GM21390 (cell line): ENCODE measurements around the gene ABCD1.
"Not testable (repeated sequence)": the region's sequence is repeated elsewhere in the genome, so short reads cannot be mapped to it uniquely, and the experiment has no call there.

Experiments used
- ATAC-seq: cut with Tn5 transposase; IDR thresholded peaks from one replicate; pipeline ENCODE4 v1.9.1; 2021; ENCODE audit not compliant: unreplicated experiment

The ABCD1 gene

DNA sequence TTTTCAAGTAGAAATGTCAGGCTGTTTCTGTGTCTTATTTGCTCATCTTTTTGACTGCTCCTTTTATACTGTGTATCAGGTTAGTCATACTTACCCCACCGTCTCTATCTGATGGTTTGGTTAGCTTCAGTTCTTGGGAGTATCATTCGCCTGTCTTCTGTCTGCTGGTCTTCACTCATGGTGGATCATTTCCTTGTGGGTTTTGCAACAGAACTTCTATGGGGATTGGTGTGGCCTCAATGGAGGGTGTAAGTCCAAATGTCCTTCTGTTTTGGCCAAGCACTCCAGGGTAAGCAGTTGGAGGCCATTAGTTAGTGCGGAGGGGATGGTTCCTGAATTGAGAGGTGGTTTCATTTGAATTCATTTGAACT is 7.2 kb downstream of the ABCD1 start:
- no peak for ATAC-seq

DNA sequence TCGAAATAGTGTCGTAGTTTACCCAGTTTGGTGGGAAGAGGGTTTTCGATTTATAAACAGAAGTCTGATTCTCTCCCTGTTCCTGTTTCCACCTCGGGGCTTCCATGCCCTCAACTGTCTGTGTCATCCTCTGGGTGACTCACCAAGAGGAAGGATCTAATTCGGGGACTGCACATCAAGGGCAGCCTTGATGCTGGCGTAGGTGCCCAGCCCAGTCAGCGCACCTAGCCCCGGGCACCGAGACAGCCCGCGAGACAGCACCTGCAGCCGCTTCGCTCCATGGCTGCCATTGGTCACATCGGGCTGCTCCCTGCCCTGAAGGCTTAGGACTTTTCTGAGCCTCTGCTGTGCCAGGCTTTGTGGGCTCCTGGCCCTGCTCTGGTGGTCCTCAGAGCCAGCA is 7.7 kb downstream of the ABCD1 start:
- no peak for ATAC-seq

DNA sequence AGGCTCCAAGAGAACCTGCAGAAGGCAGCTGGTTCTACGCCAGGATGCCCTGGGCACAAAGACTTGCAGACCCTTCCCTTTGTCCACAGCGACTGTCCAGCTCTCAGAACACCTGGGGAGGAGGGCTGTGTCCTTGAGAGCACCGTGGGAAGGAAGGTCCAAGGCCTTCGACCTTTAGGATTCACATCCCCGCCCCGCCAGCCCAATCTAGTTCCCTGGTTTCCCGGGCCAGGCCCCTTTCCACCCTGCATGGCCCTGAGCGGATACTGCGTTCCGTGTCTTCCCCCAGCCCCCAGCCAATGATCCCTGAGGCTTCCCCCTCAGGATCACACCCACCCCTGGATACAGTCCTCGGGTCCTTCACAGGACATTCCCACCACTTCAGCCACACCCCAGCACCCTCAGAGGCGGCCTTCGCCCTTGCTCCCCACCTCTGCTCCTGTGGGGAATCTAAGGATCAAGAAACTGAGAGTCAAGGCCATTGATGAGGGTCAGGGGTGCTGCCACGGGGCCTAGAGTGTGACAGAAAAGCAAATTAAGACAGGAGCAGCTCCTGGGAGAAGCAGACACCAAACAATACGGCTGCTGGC is 9.1 kb downstream of the ABCD1 start:
- ATAC-seq: no peak

DNA sequence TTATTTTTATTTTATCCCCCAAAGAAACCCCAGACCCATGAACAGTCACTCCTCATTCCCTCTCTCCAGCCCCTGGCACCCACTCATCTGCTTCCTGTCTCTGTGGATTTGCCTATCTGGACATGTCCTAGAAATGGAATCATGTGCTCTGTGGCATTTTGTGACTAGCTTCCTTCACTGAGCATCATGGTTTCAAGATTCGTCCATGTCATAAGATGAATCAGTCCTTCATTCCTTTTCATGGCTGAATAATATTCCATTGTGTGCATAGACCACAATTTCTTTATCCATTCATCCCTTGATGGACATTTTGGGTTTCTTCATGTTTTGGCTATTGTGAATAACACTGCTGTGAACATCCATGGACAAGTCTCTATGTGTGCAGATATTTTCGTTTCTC is 10.2 kb downstream of the ABCD1 start:
- ATAC-seq: no peak

DNA sequence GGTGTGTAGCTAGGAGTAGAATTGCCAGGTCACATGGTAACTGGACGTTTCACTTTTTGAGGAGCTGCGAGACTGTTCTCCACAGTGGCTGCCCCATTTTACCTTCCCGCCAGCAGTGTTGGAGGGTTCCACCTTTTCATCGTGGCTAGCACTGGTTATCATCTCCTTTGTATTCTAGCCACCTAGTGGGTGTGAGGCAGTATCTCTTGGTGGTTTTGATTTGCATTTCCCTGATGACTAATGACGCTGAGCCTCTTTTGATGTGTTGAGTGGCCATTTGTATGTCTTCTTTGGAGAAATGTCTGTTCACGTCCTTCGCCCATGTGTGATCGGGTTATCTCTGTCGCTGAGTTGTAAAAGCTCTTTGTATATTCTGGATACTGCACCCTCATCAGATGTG is 10.6 kb downstream of the ABCD1 start:
- ATAC-seq: no peak

DNA sequence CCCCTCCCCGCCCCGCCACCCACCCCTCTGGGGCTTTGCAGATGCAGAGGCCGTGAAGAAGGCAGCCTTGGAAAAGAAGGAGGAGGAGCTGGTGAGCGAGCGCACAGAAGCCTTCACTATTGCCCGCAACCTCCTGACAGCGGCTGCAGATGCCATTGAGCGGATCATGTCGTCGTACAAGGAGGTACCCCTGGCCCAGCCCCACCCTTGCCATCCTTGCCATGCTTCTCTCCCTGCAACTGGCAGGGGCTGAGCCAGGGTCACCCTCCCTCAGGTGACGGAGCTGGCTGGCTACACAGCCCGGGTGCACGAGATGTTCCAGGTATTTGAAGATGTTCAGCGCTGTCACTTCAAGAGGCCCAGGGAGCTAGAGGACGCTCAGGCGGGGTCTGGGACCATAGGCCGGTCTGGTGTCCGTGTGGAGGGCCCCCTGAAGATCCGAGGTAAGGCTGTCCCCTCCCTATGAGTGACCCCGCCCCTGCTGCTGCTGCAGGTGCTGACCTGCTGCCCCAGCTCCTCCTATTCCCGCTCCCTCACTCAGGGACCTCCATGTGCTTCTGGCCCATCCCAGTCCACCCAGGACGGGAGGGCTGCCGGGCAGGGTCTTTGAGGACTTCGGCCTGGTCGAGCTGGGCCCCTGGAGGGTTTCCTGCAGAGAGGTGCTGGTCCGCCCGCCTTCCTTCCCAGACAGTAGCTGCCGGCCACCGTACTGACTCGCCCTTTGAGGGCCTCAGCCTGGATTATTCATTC is 11.6 kb downstream of the ABCD1 start:
- ATAC-seq: no peak

DNA sequence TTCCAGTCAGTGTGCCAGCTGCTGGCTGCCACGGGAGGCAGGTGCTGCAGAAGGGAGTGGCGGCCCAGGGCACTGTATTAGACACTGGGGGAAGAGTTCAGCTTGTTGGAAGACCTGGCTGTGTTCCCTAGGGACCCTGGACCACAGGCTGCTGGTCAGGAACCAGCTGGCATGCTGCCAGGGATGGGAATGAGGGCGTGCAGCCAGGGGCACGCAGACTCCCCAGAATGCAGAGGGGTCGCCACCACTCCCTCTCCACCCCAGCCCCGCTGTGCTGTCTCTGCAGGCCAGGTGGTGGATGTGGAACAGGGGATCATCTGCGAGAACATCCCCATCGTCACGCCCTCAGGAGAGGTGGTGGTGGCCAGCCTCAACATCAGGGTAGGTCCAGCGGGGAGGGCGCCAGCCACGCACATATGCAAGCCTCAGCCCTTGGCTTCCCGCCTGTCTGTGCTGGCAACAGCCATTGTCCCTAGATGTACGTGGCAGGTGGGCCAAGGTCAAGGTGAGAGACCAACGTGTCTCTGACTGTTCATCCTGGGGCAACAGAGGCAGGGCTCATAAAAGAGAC is 12.3 kb downstream of the ABCD1 start:
- no peak for ATAC-seq

DNA sequence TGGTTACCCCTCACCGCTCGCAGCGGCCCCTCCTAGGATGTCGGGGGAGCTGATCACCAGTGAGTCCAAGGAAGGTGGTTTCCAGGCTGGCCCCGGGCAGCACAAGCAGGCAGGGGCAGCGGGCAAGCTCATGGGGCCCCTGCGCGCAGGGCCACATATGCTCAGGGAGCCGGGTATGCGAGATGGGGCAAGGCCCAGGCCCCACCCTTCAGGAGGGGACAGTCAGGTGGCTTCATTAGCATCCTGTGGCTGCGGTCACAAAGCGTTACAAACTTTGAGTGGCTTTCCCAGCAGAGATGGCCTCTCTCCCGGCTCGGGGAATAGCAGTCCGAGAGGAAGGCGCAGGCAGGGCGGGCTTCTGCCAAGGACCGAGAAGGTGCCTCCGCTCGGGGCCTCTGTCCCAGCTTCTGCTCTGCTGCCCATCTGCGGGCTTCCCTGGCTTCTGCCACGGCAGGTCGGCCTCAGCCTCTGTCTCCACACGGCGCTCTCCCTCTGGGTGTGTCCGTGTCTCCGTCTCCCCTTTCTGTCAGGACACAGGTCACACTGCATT is 13.5 kb downstream of the ABCD1 start:
- no peak for ATAC-seq

DNA sequence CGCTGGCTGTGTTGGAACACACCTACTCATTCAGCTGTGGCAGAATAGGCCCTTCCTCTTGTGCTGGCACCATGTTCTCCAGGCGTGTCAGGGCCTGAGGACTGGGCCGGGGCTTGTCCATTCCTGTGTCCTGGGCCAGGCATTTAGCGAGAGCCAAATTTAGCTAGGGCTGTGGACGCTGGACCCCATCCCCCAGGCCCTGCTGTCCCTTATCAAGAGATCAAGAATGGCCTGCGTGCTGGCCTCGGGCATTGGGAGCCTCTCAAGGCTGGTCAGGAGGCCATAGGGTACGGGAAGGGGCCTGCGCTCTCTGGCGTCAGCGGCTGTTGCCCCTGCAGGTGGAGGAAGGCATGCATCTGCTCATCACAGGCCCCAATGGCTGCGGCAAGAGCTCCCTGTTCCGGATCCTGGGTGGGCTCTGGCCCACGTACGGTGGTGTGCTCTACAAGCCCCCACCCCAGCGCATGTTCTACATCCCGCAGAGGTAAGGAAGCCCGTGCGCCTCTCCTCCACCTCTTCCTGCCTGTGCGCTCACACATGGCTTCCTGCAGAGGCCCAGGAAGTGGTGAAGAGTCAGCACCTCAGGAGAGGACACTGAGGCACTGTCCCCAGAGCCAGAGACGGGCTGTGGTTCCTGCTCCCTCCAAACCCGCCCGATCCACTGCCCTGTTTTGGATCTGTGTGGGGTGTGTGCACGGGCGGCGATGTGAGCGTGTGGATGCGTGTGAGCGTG is 15.3 kb downstream of the ABCD1 start:
- no peak for ATAC-seq

DNA sequence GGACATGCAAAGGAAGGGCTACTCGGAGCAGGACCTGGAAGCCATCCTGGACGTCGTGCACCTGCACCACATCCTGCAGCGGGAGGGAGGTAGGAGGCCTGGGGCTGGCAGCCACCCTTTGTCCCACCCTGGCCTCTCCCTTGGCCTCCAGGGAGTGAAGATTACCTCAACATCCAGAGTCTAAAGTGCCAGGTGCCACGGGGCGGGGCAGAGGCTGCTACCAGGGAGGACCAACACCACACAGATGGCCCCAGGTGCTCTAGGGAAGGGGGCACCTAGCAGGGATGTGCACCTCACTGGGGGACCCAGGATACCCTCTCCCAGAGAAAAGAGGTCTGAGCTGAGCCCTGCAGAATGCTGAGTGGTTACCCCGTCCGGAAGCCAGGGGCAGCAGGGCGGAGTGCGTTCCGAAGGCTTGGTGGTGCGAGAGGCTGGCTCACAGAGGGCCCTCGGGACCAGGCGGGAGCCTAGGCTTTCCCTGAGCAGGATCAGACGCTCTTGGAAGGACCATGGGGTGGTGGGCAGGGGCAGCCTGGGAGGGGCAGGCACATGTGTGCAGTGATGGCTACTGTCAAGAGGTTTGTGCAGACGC is 16.1 kb downstream of the ABCD1 start:
- no peak for ATAC-seq

DNA sequence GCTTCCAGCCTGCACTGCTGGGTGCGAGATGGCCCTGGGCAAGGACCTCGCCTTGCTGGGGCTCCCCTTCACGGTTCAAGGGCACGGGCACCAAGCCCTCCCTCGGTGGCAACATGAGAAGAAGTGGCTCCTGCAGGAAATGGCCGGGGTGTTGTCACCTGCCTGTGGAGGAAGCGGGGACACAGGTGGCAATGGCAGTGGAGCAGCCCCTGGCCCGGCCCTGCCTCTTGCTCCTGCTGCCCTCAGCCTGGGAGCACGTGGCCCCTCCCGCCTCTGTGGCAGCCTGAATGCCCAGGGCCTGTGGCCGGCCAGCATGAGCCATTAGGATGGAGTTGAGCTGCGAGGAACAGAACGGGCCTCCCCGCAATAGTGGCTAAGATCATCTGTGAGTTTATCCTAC is 16.8 kb downstream of the ABCD1 start:
- no peak for ATAC-seq

DNA sequence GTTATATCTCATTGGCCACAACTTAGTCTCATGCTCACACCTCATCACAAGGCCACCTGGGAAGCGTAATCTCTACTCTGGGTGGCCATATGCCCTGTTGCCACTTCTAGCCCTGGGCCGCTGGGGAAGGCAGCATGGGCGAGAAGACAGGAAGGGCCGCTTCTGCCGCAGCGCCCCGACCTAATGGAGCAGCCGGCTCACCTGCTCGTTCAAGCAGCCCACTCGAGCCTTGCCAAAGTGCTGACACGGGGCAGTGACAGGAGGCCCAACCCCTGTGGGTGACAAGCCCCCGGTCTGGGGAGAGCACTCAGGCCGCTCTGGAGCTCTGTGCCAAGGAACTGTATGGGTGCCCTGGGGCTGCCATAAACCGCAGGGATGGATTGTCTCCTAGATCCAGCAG is 17.5 kb downstream of the ABCD1 start:
- not testable (repeated sequence) for ATAC-seq

DNA sequence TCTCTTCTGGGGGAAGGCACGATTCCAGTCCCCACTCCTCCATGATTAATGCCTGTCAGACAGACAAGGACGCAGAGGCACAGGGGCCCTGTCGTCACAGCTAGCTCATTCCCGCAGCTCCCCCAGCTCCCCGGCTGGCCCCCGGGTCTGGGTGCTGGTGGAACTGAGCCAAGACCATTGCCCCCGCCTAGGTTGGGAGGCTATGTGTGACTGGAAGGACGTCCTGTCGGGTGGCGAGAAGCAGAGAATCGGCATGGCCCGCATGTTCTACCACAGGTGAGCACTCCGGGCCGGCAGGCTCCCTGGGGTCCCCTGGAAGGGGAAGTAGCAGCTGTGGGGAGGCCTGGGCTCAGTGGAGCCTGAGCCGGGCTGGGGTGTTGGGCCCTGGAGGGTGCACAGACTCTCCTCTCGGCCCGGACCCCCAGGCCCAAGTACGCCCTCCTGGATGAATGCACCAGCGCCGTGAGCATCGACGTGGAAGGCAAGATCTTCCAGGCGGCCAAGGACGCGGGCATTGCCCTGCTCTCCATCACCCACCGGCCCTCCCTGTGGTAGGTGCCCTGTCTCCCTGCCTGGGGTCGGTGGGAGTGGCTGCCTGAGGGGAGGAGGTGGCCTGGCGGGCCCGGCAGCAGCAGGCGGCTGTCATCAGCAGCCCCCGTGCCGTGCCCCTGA is 18.3 kb downstream of the ABCD1 start:
- not testable (repeated sequence) for ATAC-seq

DNA sequence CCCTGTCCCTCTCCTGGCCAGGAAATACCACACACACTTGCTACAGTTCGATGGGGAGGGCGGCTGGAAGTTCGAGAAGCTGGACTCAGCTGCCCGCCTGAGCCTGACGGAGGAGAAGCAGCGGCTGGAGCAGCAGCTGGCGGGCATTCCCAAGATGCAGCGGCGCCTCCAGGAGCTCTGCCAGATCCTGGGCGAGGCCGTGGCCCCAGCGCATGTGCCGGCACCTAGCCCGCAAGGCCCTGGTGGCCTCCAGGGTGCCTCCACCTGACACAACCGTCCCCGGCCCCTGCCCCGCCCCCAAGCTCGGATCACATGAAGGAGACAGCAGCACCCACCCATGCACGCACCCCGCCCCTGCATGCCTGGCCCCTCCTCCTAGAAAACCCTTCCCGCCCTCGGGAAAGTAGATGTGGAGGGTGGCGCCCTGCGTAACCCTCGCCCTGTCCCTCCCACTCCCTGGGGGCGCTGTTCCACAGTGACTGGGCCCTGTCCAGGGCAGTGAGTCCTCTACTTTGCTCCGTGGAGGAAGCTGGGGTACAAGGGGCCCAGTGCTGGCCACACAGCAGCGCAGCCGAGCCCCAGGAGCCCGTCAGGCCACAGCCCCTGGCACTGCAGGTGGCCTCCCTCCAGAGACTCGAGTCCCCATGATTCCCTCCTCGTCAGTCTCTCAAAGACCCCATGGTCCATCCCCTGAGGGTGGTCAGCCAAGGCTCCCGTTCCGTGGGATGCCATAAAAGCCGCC is 19.0 kb downstream of the ABCD1 start:
- ATAC-seq: not testable (repeated sequence)

DNA sequence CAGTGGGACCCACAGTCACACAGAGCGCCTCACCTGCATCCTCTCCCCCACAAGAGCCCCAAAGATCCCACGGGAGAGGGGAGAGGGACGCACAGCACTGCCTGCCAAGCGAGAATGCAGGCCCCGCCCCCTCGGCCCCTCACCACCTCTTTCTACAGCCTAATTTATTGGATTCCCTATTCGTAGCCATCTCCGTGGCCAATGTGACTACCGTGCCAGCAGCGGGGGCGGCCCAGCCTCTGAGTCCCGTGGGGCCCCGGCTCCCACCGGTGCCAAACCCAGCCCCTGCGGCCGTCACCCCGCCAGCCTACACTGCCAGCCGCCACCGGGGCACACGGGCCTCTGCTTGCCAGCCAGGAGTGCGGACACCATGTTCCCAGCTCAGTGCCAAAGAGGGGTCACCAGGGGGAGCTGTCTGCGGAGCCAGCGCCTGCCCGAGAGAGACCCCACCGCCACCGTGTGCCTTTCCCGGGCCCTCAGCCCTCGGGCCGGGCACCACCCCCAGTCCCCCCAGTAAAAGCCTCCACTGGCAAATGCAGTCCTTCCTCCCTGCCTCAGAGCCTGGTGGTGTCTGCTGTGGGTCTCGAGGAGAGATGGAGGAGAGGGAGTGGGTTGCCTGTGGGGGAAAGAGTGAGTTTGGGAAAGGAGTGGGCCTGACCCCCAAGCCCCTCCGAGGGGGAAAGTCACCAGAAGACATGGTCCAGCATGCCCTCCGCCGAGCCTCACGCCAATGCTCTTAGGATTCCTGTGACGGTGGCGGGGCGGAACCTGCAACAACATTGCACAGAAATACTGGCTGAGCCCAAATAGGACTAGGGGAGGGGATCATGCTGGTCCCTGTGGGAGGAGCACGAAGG is 19.8 kb downstream of the ABCD1 start:
- no peak for ATAC-seq

DNA sequence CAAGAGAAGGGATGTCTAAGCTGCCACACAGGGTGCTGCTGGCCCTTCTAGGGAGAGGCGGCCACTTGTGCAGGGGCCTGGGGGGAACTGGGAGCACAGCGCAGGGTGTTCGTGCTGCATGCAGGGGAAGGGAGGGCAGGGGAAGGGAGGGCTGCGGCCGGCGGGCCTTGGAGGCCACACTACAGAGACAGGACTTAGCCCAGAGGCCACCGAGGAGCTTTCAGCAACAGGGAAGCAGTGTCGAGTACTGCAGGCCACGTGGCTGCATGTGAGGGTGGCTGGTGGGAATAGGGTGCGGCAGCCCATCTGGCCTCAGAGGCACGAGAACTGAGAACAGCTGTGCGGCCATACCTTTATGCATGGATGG is 20.4 kb downstream of the ABCD1 start:
- not testable (repeated sequence) for ATAC-seq

DNA sequence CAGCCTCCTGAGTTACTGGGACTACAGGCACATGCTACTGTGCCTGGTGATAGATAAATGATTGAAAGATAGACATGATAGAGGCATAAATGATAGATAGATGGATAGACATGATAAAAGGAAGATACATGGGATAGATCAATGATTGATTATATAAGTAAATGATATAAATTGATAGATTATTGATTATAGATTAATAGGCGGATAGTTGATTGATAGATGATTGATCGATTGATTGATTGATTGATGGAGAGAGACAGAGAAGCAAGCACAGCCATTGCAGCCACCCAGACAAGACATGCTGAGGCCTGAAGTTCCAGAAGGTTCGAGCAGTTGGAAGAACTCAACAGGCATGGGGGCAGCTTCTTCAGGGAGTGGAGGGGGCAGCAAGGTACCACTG is 21.7 kb downstream of the ABCD1 start:
- ATAC-seq: no peak

DNA sequence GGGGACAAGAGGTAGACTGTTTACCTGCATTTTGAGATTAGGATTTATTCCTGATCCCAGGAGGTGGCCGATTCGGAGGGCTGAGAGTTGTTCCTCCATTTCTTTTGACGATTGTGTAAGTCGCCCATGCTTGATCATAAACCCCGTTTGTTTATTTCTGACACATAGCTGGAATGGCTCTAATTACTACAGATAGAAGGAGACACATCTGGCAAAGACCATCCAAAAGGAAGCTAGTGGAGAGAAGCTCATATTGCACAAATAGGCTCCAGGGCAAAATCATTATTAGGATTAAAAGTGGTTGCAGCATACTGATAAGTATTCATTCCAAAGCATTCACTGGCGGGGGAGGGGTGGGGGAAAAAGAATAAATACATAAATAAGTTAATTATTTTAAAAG is 22.3 kb downstream of the ABCD1 start:
- ATAC-seq: not testable (repeated sequence)

DNA sequence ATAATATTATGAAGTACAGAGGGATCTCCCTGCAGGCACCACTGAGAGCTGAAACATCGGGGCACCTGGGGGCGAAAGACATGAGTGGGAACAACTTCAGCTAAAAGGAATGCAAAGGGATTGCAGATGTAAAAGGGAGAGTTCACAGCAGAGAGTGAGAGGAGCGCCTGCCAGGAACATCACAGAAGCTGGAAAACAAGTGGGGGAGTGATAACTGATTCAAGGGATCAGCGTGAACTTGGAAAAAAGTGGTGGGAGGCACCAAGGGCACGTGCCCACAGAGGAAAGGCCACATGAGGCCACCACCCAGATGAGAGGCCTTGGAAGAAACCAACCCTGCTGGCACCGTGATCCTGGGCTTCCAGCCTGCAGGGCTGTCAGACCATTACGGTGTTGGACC is 24.4 kb downstream of the ABCD1 start:
- not testable (repeated sequence) for ATAC-seq
